Prostate gland (tissue), 1 donor: ENCODE results near the gene CIRBP.
A peak's percentile ranks its signal among the peaks of the same experiment; 100 is the strongest.

Experiments used
- POLR2A ChIP-seq: fragments of 450-650 bp; IDR thresholded peaks from one replicate; pipeline ENCODE4 v1.6.1; 2016; ENCODE audit warnings: antibody characterized with exemption, mild to moderate bottlenecking
- POLR2AphosphoS5 ChIP-seq: sonication (generic); formaldehyde crosslinking; IDR thresholded peaks from one replicate; pipeline ENCODE4 v1.6.1; 2017; ENCODE audit warnings: antibody characterized with exemption

DNA sequence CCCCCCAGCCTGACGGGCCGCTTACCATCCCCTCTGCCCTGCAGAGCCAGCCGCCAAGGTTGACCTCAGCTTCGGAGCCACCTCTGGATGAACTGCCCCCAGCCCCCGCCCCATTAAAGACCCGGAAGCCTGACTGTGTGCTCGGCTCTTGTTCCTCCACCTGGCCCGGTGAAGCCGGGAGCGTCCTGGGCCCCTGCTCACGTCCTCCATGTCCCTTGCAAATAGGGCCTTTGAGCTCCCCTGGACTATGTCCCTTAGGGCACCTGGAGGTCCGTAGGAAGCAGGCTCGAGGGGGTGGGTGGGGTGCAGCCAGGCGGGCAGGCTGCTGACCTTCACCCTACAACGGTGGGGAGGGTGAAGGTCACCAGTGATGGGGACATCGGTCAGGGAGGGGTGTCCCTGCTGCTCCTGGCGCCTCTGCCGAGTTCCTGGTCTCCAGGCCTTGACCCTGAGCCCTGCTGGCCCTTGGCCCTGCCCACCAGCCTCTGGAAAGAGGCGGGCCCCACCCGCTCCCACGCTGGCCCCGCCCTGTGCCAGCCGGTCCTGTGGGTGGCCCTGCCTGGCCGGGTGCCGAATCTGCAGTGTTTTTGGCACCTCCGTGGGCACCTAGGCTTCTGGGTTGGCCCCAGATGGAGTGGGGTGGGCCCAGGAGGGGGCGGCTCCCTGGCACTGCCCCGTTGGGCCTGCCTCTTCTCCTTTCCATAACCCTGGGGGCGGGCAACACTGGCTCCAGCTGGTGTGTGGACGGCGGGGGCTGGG, 24.3 kb upstream of the CIRBP start:
- peak; percentile 24 for TF ChIP-seq POLR2A
- peak; percentile 12 for TF ChIP-seq POLR2AphosphoS5
